NCI-H2029 (cell line): ENCODE measurements around the gene GM2A.
"Not testable (repeated sequence)": the region's sequence is repeated elsewhere in the genome, so short reads cannot be mapped to it uniquely, and the experiment has no call there.

Source experiments
- DNase-seq: peaks from one replicate; lab custom pipeline; 2025; lab: John Stamatoyannopoulos, UW

GM2A gene

DNA sequence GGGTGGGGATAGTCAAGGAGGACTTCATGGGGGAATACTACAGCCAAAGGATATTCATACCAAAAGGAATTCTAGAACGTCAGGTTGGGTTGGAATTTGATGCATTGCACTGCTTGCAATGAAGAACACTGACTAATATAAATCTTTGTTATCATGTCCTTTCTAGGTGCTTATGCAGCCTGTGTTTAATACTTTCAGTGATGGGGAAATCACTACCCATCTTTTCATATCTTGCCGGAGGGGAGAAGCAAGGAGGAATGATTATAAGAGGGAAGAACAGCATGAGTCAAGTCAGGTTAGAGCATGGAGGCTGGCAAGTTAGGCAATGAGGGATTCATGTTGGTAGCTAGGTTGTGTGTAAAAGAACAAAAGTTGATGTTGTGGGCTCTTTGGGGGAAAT lies 24.0 kb upstream of the GM2A start:
- no peak for DNase-seq

DNA sequence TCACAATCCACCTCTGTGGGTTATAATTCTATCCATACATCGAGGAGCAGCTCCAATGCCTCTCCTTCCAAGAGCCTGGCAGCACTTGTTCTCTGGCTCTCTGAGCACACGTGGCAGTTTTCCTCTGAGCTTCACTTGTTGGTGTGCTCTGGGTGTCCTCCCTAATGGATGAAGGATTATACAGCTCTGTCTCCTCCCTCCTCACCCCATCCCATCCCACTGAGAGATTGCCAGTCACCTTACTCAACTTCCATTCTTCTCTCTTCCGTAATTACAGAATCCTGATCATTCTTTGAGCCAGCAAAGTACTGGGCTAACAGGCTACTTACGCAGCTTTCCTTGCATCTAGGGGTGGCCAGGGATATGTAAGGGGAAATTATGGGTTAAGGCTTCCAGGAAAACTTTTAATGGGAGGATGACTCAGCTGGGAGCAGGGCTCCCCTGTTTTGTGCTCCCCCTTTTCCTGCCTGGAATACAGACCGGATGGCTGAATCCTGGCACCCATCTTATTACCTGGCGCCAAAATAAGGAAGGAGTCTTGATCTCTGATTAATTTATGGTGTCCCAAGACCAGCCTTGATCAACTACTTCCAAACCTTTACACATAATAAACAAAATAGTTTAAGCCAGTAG lies 22.8 kb upstream of the GM2A start:
- no peak for DNase-seq

DNA sequence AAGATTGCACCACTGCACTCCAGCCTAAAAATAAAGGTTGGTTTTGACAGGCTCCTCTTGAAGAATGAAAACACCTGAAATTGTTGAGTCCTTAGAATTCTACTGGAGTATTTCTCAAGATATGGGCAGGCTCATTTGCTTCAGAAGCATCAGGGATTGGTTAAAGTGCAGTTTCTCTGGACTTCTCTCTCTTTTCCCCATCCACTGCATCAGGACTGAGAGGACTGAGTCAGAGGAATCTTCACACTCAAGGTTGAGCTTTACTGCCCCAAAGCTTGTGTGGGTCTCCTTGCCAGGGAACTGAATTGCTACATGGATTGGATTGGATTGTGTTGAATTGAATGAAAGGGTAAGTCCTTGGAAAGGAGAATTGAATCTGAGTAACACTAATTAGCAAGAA lies 21.6 kb upstream of the GM2A start:
- no peak for DNase-seq

DNA sequence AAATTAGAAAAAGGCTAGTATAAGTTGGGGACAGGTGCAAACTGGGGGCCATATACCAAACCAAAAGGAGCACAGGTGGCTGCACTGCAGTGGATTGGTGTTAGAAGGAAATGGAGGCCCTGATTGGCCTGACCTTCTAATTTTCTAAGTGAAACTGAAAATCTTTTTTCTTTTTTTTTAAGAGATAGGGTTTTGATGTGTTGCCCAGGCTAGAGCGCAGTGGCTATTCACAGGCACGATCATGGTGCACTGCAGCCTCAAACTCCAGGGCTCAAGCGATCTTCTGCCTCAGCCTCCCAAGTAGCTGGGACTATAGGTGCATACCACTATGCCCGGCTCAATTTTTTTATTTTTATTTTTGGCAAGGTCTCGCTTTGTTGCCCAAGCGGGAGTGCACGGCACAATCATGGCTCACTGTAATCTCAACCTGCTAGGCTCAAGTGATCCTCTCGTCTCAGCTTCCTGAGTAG lies 19.3 kb upstream of the GM2A start:
- no peak for DNase-seq

DNA sequence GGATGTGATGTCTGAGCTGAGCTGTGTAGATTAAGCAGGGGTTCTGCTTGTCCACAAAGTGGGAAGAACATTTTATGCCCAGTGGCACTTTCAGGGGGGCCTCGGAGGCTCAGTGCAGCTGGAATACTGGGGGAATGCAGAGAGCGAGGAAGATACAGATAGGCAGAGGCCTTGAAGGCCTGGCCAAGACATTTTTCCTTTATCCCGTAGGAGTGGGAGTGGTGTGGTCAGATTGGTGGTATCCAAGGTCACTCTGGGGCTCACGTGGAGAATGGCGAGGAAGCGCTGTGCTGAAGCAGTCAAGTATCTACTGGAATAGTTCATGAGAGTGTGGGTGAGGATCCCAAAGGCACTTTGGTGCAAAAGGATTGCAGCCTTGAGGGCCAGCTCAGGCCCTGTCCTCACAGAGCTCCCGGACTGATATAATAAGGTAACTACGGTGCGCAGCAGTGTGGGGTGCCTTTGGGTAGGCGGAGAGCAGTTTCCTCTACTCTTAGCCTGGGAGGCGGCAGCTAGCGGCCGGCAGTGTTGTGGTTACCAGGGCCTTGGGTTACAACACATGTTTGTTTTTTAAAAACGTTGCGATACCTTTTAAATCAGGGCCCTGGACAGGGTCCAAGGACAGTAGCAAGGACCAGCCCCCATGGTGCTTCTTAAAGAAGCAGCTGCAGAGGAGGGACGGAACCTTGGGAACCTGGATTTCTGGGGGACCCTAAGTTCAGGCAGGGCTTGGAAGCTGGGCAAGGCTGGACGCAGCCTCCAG lies 18.3 kb upstream of the GM2A start:
- no peak for DNase-seq

DNA sequence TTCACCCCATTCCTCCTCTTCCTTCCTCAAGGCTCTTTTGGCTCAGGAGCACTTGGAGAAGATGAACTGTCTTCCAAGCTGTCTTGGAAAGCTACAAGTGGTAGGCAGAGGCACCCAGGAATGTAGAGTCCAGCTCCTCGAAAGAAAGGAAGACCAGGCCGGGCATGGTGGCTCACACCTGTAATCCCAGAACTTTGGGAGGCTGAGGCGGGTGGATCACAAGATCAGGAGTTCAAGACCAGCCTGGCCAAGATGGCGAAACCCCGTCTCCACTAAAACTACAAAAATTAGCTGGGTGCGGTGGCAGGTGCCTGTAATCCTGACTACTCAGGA lies 17.8 kb upstream of the GM2A start:
- DNase-seq, result not testable (repeated sequence)

DNA sequence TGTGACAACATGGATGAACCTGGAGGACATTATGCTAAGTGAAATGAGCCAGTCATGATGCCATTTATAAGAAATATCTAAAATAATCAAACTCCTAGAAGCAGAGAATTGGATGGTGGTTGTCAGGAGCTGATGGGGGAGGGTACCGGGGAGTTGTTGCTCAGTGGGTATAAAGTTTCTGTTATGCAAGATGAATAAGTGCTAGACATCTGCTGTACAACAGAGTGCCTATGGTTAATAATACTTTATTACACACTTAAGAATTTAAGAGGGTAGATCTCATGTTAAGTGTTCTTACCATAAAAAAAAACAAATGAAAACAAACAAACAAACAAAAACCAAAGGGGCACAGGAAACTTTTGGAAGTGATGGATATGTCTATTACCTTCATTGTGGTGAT lies 16.1 kb upstream of the GM2A start:
- no peak for DNase-seq

DNA sequence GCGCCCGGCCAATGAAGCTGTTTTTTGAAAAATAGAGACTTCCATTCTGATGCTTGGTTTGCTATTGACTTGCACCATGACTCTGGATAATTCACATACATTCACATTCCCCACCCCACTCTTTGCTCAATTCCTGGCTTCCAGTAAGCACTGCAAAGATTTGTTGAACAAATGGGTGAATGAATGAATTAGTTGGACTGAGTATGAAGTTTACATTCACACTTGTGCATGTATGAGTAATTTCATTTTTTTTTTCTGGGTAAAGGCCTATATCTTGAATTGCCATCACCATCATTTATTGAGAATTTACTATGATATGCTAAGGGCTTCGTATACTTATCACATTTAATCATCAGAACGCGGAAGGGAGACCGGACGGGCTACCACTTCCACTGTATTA lies 15.3 kb upstream of the GM2A start:
- DNase-seq, result no peak

DNA sequence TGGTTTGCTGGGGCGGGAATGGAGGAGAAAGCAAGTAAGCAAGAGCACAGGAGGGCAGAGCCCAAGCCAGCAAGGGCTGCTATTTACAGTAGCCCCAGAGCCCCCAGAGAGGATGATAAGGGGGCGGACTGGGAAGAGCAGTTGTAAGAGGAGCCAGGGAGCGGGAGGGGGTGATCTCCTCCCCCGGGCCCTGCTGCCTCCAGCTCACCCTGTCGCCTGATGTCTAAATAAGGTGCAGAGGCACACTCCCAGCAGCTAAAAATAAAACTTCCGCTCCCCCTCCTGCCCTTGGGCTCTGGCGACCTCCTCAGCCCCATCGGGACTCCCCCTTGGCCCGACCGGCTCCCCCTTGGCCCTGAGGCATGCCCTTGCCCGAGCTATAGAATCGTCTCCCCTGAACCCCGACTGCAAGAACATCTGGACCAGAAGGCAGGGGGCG lies 14.7 kb upstream of the GM2A start:
- no peak for DNase-seq

DNA sequence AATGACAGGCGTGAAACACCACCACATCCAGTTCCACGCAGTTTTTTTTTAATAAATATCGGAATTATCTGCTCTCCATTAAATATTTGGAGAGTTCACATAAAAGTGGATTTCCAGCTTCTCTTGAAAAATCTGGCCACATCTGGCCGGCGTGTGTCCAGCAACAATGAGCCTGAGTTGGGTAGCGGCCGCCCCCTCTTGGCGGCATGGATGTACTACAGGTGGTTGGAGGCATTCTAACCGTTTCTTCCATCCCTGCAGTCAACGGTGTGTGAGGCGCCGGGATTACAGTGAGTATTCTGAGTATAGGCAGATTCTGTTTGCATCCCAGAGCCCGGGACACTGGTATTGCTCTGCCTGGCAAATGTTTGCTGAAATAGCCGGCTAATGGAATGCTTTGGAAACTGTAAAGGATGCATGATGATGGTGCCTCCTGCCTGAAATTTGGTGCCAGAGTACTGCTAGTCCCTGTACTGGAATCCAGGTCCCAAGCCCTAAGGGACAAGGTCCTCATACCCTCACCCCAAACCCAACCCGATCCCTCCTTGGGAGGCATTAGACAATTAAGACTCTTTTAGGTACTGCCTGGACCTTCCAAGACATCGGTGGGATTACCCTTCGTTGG lies 13.6 kb upstream of the GM2A start:
- DNase-seq, result peak; percentile 5

DNA sequence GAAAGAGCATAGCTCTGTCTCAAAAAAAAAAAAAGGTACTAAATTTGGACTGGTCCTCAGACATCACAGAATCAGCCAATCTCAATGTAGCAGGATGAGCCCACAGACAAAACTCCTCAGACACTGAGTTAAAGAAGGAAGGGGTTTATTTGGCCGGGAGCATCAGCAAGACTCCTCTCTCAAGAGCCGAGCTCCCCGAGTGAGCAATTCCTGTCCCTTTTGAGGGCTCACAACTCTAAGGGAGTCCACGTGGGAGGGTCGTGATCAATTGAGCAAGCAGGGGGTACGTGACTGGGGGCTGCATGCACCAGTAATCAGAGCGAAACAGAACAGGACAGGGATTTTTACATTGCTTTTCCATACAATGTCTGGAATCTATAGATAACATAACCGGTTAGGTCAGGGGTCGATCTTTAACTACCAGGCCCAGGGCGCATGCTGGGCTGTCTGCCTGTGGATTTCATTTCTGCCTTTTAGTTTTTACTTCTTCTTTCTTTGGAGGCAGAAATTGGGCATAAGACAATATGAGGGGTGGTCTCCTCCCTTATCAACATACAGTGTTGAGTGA lies 12.6 kb upstream of the GM2A start:
- not testable (repeated sequence) for DNase-seq

DNA sequence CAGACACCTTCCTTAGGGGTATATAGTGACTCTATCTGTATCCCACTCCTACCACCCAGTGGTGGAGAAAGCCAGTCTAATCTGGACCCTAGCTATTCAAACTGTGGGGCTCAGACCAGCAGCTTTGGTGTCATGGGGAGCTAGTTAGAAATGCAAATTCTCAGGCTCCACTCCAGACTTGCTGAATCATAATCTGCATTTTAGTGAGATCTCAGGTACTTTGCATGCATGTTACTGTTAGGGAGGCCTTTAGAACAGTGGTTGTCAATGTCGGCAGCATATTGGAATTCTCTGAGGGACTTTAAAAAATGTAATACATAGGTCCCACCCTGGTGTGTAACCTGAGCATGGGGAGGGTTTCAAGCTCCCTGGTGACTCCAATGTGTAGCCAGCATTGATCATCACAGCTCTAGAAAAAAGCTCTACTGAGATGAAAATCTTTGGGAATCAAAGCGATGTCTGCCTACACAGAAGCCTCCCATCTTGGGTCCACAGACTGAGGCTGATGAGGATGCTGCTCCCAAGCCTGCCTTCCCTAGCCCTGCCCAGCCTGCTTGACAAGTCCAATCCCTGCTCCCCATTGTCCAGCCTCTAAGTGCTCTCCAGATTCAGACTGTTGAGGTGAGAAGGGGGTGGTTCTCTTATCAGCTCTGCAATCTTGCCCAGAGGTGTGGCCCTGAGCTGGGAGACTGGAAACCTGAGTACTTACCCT lies 11.9 kb upstream of the GM2A start:
- peak; percentile 59 for DNase-seq

DNA sequence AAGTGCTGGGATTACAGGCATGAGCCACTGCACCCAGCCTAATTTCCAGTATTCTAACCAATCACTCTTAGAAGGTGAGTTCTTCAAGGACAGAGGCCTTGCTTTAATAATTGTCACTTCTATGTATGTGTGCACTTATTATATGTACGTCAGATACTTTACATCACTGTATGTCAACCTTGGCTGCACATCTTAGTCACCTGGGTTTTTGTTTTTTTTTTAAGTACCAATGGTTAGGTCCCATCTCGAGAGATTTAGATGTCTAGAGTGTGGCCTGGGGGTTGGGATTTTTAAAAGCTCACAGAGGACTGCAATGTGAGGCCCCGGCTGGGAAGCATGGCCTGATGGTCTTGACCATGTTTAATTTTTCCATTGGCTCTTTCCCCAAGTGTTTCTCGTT lies 9.9 kb upstream of the GM2A start:
- no peak for DNase-seq

DNA sequence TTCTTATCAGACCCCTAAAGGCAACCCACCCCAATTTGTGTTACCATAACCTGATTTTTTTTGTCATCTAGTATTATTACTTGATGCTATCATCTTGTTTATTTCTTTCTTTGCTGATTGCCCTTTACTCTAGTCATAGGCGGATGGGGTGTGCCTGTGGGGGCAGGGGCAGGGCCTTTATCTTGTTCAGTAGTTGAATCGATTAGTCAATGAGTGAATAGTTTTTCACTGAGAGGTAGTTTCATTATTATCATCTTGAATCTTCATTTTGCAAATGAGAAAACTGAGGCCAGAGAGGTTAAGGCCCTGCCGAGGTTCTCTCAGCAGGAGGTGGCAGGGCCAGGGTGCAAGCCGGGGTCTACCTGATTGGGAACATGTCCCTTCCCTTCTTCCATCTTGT lies 9.4 kb upstream of the GM2A start:
- DNase-seq, result no peak

DNA sequence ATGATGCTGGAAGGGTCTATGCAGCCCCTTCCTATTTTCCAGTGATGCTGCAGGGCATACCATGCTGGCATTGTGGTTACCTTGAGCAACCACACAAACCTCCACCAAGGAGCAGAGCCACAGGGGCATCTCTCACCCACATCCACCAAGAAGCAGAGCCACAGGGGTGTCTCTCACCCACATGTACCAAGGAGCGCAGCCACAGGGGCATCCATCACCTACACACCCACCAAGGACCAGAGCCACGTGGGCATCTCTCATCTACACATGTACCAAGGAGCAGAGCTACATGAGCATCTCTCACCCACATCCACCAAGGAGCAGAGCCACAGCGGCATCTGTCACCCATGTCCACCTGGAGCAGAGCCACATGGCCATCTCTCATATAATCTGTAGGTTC lies 8.8 kb upstream of the GM2A start:
- no peak for DNase-seq

DNA sequence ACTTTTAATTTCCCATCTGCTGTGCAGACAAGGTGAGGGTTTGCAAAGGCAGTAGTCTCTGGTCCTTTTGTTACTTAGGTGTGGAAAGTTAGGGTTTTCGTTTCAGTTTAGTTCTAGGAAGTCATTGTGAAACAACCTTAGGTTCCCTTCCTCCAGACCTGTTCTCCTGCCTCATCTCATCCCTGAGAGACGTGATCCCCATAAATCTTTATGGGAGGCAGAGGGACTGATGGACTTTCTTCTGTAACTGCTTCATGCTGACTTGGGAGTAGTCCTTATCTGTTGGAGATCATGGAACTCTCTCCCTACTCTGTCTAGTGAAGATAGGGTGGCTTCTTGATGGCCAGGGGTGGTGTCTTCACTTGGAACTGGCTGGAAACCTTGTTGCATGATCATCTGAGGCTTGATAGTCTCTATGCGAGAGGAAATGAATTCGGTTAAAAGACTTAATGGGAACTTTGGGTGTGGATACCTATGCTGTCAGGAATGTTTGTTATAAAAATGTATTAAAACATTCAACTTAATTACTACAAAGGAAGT lies 7.2 kb upstream of the GM2A start:
- DNase-seq, result no peak

DNA sequence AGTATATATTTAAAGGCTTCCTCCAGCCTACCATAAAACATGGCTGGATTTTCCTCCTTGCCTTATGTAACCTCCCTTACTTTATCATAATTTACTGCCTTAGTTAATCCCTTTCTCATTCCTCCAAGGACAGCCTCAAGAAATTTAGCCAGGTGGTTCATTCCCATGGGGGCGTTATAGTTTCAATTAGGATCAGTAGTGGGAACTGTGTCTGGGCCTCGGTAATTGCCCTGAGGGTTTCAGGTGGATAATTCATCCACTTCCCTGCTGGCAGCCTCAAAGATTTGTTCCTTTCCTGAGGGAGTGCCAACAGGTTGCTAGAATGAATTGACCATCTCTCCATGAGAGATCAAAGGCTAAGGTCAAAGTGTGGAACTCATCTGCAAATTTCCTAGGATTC lies 4.3 kb upstream of the GM2A start:
- no peak for DNase-seq

DNA sequence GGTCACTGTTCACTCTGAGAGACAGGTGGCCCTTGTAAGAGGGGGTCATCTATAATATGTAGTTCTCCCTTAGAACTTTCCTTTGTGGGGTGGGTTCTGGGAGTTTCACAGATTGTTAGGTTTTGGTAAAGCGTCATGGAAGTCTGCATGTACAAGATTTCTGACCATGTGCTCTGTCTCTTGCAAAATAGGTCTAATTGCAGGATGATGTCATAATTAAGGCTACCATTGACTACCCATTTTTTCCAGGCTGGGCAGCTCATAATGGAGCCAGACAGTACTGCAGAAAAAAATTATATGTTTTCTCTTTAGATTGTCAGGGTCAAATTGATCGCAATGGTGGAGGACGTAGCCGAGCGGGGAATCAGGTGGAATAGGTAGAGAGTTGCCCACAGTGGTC lies 3.7 kb upstream of the GM2A start:
- no peak for DNase-seq

DNA sequence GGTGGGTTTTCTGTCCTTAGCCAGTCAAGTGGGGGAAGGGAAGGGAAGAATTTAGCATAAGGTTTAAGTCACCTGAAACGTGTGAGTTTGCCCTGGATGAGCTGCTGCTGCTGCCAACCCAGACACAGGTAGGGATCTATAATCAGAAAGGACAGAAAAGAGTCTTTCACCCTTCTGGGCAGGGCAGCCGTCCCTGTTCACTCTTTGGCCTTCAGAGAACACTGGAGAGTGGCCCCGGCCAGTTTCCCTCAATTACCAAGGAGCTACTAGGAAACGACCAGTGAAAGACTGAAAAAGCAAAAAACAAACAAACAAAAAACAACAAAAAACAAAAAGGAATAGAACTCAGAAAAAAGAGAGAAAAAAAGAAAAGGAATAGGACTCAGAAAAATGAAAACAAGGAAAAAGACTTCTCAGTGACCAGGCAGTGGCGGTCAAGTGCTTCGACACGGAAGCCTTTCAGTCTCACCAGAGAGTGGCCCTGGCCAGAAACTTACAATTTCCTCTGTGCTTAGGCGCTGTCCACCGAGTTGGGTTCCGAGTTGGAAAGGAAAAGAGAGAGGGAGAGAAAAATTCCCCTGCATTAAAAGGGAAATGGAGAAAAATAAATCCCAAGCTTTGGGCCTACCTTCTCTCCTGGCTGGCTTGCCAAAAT lies 2.5 kb upstream of the GM2A start:
- DNase-seq, result no peak

DNA sequence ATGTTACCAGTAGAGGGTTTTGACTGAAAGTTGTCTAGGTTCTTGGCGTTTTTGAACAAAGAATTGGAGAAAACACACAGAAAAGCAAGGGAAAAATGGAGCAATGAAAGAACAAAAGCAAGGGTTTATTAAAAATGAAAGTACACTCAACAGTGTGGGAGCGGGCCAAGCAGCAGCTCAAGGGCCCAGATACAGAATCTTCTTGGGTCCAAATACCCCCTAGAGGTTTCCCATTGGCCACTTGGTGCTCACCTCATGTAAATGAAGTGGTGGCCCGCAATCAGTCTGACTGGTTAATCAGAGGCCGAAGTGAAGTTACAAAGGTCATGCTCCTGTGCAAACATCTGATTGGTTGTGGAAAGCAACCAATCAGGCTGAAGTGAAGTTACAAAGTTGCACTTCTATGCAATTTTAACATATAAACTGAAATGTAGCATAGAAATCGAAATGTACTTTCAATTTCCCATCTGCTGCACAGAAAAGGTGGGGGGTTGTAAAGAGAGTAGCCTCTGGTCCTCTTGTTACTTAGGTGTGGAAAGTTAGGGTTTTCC lies 1.9 kb upstream of the GM2A start:
- DNase-seq, result no peak

DNA sequence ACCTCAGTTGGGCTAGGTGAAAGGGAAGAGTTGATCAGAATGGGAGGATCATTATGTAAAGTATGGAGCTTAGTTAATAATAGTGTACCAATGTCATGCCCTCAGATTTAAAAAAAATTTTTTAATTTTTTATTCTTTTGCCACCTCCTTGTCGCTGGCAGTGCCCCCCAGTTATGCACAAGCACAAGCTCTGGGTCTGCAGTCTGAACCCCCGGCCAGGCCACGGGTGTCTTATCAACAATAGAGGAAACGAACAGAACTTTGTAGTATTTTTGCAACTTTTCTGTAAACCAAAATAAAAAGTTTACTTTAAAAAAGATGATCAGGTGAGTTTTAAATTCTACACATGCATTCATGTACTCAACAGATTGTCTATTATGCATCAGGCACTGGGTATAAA lies 1.4 kb upstream of the GM2A start:
- no peak for DNase-seq

DNA sequence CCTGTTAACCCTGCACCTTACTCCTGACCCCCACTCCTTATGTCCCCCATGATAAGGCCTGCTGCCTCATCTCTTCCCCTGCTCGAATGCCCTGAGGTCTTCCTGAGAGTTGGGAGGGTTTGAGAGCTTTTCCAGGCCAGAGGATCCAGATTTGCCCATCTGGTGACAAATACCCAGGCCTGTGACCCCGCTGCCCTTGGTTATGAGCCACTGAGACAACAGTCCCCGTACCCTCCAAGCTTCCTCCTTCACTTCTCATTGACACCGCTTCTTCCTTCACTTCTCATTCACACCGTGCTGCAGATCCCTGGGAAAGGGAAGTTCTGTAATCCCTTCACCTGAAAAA lies 593 bp downstream of the GM2A start:
- no peak for DNase-seq
